Prostate gland (tissue), 2 donors: ENCODE measurements around the gene ZNF319. TPM values are rescaled to one million over a fixed set of nuclear protein-coding genes. Genes with fewer than 3 reads are reported as not detected.

Experiments used
- DNase-seq: peaks from one replicate; pipeline ENCODE4 v3.0.0-alpha.2; 2019; ENCODE audit warnings: low spot score
- H3K27ac ChIP-seq, 2 donors: fragments of 200-600 bp; sonication (generic); 2 replicates each; pipeline ENCODE4 v1.5.1; 2017 to 2019
- H3K27me3 ChIP-seq: fragments of 200-600 bp; sonication (generic); replicated peaks from 2 replicates; pipeline ENCODE4 v1.5.1; 2019; ENCODE audit not compliant: insufficient read depth
- H3K36me3 ChIP-seq, 2 donors: fragments of 200-600 bp; sonication (generic); 1 replicate in 1 of 2; 2 replicates in 1 of 2; pipeline versions ENCODE4 v1.5.1 to v1.8.1; 2017 to 2019
- H3K4me1 ChIP-seq: fragments of 200-600 bp; sonication (generic); replicated peaks from 2 replicates; pipeline ENCODE4 v1.5.1; 2019
- H3K4me3 ChIP-seq, 2 donors: fragments of 200-600 bp; sonication (generic); 2 replicates each; pipeline ENCODE4 v1.5.1; 2017 to 2019
- H3K9me3 ChIP-seq: fragments of 200-600 bp; sonication (generic); 2 replicates; pipeline ENCODE4 v1.5.1; 2017
- CTCF ChIP-seq, 4 experiments: fragments of 200-600 bp in 2 of 4; fragments of 450-650 bp in 2 of 4; sonication (generic) in 2 of 4; IDR thresholded peaks; 1 replicate in 3 of 4; 2 replicates in 1 of 4; pipeline ENCODE4 v1.5.1; 2016 to 2019; ENCODE audit warnings: antibody characterized with exemption in 4 of 4, mild to moderate bottlenecking in 2 of 4, moderate library complexity in 2 of 4
- POLR2A ChIP-seq: fragments of 450-650 bp; IDR thresholded peaks from one replicate; pipeline ENCODE4 v1.6.1; 2016; ENCODE audit warnings: antibody characterized with exemption, mild to moderate bottlenecking
- POLR2AphosphoS5 ChIP-seq: sonication (generic); formaldehyde crosslinking; IDR thresholded peaks from one replicate; pipeline ENCODE4 v1.6.1; 2017; ENCODE audit warnings: antibody characterized with exemption
- WGBS: methylation state at CpG from one replicate; pipeline ENCODE4 v1.1.5; 2018; 5-methylcytosine and 5-hydroxymethylcytosine counted together
- intact Hi-C: fragments of 100-400 bp; cut with DNase I; formaldehyde crosslinking; loops from one replicate; pipeline ENCODE4 v1.14.2; 2022
- total RNA-seq, 2 donors: library from RNA; depleted of rRNA; stranded (reverse); fragments of >200 nt; gene quantifications; one replicate each; pipeline ENCODE4 v1.1.0, GENCODE V29; 2016

ZNF319 gene
- total RNA-seq, 2 donors from 2014 or later, result 7.6 to 12.9 TPM

- H3K4me3 ChIP-seq, result peak within 1 kb of the TSS; percentile 71 to 82
- H3K27ac ChIP-seq, result peak within 1 kb of the TSS; percentile 75 to 79
- H3K4me1 ChIP-seq, result peaks cover 10% of the 10 kb centered on the region
- DNase-seq, result peak; percentile 83
- 2% methylated on average over 68 of the region's 81 CpGs for WGBS
- no peaks in the 10 kb centered on the region for H3K27me3 ChIP-seq
- H3K36me3 ChIP-seq, result peaks cover 8 to 19% of the 10 kb centered on the region in 2 donors
- intact Hi-C loops, result loop anchor here (2.0 to 5.0 kb wide), 3 partner anchors 102 to 424 kb away; no protein-coding TSS in a partner anchor
- H3K9me3 ChIP-seq, result no peaks in the 10 kb centered on the region
- TF ChIP-seq POLR2A (peak; percentile 65), CTCF (IDR thresholded peaks at IDR 0.05) (peak; percentile 73 to 83 (median 80)), POLR2AphosphoS5 (peak; percentile 75)
Observed at GRCh38 chr16:58000706-58001676, 519 bp upstream of the ZNF319 start, which contains the start of gene USB1. USB1 (plus strand) TSS chr16:58001407; CDS start chr16:58001484, 77 bp downstream.

- peak overlapping the region; percentile 71 to 82 for H3K4me3 ChIP-seq
- WGBS, result 3% methylated on average over 6 of the region's 6 CpGs
- intact Hi-C loops, result no loop called here
- H3K36me3 ChIP-seq, result peaks cover 8 to 19% of the 10 kb centered on the region in 2 donors
- TF ChIP-seq POLR2A (no peak), POLR2AphosphoS5 (no peak)
- H3K27me3 ChIP-seq, result no peaks in the 10 kb centered on the region
- peaks cover 10% of the 10 kb centered on the region for H3K4me1 ChIP-seq
- no peaks in the 10 kb centered on the region for H3K9me3 ChIP-seq
- H3K27ac ChIP-seq, result peak overlapping the region; percentile 75 to 79
- DNase-seq, result no peak
Observed at GRCh38 chr16:57999366-57999970, 1.0 kb downstream of the ZNF319 start.

GRCh38 chr16:57998992-57999365 is 1.5 kb downstream of the ZNF319 start:
- WGBS, result 88% methylated on average over 3 of the region's 3 CpGs
- Histone ChIP-seq H3K36me3 (peaks cover 8 to 19% of the 10 kb centered on the region in 2 donors), H3K9me3 (no peaks in the 10 kb centered on the region), H3K27ac (no peak overlapping the region), H3K4me3 (no peak overlapping the region), H3K4me1 (peaks cover 10% of the 10 kb centered on the region), H3K27me3 (no peaks in the 10 kb centered on the region)
- intact Hi-C loops, result no loop called here
- no peak for TF ChIP-seq POLR2A
- no peak for TF ChIP-seq CTCF (IDR thresholded peaks at IDR 0.05)
- TF ChIP-seq POLR2AphosphoS5, result no peak
- DNase-seq, result no peak

DNA sequence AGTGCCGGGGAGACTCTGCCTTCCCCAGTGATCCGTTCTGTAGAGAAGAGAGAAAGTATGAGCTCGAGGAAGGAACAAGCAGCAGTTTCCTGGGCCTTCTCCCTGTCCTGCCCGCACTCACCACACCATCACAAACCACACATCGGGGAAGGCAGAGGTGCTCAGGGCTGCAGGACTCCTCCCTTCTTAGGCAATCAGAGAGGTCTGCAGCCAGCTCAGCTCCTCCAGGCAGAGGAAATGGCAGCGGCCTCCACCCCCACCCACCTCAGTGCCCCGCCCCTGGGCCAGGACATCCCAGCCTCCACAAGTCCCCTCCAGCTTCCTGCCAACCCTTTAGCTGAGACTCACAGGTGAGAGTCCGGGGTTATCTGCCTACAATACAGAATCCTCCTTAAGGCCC is 2.0 kb downstream of the ZNF319 start:
- 66% methylated on average over 8 of the region's 8 CpGs for WGBS
- H3K27me3 ChIP-seq, result no peaks in the 10 kb centered on the region
- no peak for DNase-seq
- H3K4me3 ChIP-seq, result no peak overlapping the region
- H3K27ac ChIP-seq, result no peak overlapping the region
- no peaks in the 10 kb centered on the region for H3K9me3 ChIP-seq
- peaks cover 10% of the 10 kb centered on the region for H3K4me1 ChIP-seq
- H3K36me3 ChIP-seq, result peaks cover 8 to 19% of the 10 kb centered on the region in 2 donors
- intact Hi-C loops, result no loop called here
- TF ChIP-seq CTCF (IDR thresholded peaks at IDR 0.05) (no peak), POLR2AphosphoS5 (no peak), POLR2A (no peak)

DNA sequence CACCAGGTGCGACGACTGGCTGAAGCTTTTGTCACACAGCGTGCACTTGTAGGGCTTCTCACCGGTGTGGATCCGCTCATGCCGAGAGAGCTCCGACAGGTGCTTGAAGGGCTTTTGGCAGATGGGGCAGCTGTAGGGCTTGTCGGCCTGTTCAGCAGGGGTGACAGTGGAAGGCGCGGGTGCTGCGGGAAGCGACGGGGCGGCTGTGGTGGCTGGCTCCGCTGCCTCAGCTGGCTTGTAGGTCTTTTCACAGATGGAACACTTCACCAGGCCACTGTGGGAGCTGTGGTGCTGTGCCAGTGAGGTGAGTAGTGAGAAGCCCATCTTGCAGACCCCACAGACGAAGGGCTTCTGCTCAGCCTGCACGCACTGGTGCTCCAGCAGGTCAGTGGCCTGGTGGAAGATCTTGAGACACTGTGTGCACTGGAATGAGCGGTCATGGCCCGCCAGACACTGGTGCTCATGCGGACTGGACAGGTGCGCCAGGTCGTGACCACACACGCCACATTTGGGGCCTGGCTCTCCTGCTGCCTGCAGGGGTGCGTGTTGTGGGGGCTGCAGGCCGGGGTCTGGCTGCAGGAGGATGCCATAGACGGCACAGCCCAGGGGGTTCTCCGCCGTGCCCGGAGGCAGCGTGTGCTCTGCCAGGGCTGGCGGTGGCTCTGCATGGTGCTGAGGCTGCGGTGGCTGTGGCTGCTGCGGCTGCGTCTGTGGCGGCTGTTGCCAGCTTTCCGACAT is 2.8 kb downstream of the ZNF319 start:
- intact Hi-C loops, result no loop called here
- Histone ChIP-seq H3K9me3 (no peaks in the 10 kb centered on the region), H3K4me1 (peaks cover 13% of the 10 kb centered on the region), H3K4me3 (no peak overlapping the region), H3K27ac (no peak overlapping the region), H3K27me3 (no peaks in the 10 kb centered on the region), H3K36me3 (peaks cover 8 to 19% of the 10 kb centered on the region in 2 donors)
- 94% methylated on average over 36 of the region's 36 CpGs for WGBS
- no peak for DNase-seq
- no peak for TF ChIP-seq CTCF (IDR thresholded peaks at IDR 0.05)
- no peak for TF ChIP-seq POLR2A
- TF ChIP-seq POLR2AphosphoS5, result no peak
